Right lung (tissue), 5 donors: ENCODE results near the gene RAB7A. TPM values are rescaled to one million over a fixed set of nuclear protein-coding genes. Genes with fewer than 3 reads are reported as not detected.

Source experiments
- DNase-seq, 2 donors: peaks; one replicate each; pipeline ENCODE4 v3.0.0-alpha.2; 2013
- polyA plus RNA-seq, 5 donors: library from polyadenylated mRNA; unstranded; fragments of 120-200 nt; gene quantifications; one replicate each; pipeline versions ENCODE4 v1.2.1 to v1.2.3, GENCODE V29; 2013; ENCODE audit warnings: inconsistent platforms in 1 of 5, low replicate concordance in 1 of 5; ENCODE audit not compliant: insufficient read length in 5 of 5, insufficient read depth in 1 of 5

Gene RAB7A
- polyA plus RNA-seq, 5 donors = 187 to 215 (median 204) TPM

DNA sequence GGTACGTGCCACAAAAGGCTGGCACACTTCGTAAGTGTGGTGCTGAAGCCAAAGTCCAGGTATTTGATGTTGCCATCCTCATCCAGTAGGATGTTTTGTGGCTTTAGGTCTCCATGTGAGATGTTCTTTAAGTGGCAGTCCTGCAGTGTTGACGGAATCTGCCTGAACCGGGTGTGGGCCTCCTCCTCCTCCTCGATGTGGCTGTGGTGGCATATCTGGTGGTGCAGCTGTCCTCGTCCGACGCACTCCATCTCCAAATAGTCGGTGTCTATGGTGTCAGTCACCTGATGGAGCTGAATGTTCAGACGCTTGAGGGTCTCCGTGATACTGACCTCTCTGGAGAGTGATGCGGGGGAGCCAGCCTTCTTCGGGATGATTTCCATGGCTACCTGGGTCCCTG is 123.0 kb downstream of the RAB7A start:
- DNase-seq = no peak

DNA sequence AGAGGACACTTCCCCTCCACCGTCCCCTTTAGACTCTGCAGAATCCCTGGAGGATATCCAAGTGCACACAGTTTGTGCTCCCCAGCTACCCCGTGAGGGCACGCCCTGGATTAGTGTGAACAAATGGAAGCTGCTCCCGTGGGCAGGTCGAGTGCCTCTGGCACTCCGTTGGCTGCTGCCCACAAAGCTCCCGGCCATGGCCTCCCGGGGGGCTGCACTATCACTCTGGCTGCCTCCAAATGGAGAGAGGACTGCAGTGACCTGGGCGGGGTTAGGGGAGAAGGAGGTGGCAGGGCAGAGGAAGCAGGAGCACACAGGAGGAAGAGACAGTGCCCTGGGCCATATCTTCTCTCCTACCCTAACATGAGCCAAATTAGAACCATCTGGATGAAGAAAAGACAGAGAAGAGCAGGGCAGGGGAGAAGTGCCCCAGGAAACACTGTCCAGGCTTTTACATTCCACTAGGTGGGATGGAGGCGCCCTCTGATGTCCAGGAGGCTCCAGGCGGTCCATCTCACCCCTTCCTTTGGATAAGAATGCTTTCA is 124.0 kb downstream of the RAB7A start:
- no peak for DNase-seq

- DNase-seq = no peak
Observed at GRCh38 chr3:128850544-128850943, 124.6 kb downstream of the RAB7A start.

- DNase-seq = no peak
Observed at GRCh38 chr3:128851601-128852000, 125.6 kb downstream of the RAB7A start.

DNA sequence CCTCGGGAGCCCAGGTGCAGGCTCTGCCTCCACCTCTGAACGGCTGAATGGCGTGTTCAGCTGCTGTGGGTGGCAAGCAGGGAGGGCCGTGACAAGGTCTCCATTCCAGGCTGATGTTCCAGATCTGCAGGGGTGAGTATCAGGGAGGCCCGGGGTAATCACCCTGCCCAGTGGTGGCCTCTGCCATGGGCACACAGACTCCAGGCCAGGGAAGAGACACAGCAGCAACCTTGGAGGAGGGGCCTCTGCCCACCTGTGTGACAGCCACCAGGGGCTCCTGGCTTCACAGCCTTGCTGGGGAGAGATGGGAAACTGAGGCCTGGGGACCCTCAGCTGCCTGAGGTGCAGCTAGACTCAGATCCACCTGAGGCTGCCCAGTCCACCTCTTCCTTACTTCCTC is 127.8 kb downstream of the RAB7A start:
- DNase-seq = no peak

DNA sequence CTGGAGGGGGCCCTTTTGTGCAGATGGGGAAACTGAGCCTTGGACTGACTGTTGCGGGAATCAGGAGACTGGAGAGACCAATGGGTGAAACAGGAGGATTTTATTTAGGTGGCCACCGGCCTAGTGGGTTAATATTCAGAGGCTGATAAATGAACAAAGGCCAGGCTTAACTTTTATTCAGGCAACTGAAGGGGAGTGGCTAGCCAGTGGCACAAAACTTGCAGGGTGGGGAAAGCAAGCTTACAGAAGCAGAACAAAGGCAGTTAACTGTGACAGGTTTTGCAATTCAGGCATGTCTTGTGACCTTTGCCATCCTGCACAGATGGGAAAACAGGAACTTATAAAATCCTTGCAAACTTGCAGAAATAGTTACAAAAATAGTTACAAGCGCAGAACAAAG is 128.5 kb downstream of the RAB7A start:
- DNase-seq = no peak

- DNase-seq = no peak
Observed at GRCh38 chr3:128855569-128855968, 129.6 kb downstream of the RAB7A start.

DNA sequence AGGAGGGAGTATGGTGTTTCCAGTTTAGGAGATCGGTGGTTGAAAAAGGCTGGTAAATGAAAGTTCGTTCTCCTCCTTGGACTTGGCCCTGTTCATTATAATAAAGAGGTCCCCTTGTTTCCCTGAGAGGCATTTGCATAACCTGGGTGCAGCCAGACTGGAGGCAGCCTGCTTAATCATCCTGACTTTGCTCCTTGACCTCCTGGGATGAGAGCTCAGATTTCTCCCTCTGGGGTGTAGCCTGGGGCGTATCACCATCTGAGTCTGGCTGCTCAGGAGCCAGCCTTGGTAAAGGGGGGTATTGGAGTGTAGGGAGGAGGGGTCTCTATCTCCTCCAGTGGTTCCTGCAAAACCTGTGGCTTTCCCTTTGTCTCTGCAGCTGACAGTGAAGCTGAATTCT is 132.2 kb downstream of the RAB7A start:
- no peak for DNase-seq

GRCh38 chr3:128859630-128860029 is 133.6 kb downstream of the RAB7A start:
- DNase-seq = no peak

DNA sequence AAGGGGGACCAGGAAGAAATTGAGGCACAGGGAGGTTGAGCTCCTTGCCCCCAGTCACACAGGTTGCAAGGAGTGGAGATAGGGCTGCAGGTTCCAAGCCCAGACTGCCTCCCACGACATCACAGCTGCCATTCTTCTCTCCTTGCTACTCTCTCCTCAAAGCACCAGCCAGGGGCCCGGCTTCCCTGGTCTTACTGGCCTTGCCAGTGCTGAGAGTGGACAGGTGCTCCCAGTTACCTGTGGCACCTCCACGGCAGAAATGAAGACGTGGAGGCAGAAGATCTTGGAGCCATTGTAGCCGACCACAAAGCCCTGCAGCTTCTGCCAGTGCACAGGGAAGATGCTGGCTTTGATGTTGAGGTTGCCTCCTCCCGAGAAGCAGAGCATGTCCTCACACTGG is 135.5 kb downstream of the RAB7A start:
- DNase-seq = no peak

GRCh38 chr3:128863560-128863959 is 137.6 kb downstream of the RAB7A start:
- DNase-seq = no peak

Other genes starting within 250 kb of the RAB7A start
- 10 to 100 TPM in 3 of 5 donors, 1 to 10 TPM in 2; 7.9 to 14.6 (median 11.0) TPM for gene GATA2, start 233.0 kb upstream of the RAB7A start, polyA plus RNA-seq
- 100 to 1,000 TPM; 141 to 153 (median 152) TPM for gene RPN1, start 75.4 kb upstream of the RAB7A start, polyA plus RNA-seq
- gene ACAD9, start 153.4 kb downstream of the RAB7A start, polyA plus RNA-seq = 10 to 100 TPM; 36.8 to 43.7 (median 38.7) TPM